ENCODE measurements around the gene SCEL. TPM values are rescaled to one million over a fixed set of nuclear protein-coding genes. Genes with fewer than 3 reads are reported as not detected.
"Not testable (repeated sequence)": the region's sequence is repeated elsewhere in the genome, so short reads cannot be mapped to it uniquely, and the experiment has no call there.

The SCEL gene
- total RNA-seq, 1 donor from 2014 or later = not detected

- DNase-seq (ENCODE audit: low spot score) = no peak
- no peak for ATAC-seq
Measured at GRCh38 chr13:77653301-77653700, 117.8 kb downstream of the SCEL start.

GRCh38 chr13:77660016-77660415 is 124.5 kb downstream of the SCEL start:
- ATAC-seq = not testable (repeated sequence)

GRCh38 chr13:77660841-77661250 is 125.3 kb downstream of the SCEL start:
- ATAC-seq (no peak), DNase-seq (ENCODE audit: low spot score) (no peak)

More at GRCh38 chr13:77660016-77660415, 124.5 kb downstream of the SCEL start:
- not testable (repeated sequence) for DNase-seq (ENCODE audit: low spot score)

DNA sequence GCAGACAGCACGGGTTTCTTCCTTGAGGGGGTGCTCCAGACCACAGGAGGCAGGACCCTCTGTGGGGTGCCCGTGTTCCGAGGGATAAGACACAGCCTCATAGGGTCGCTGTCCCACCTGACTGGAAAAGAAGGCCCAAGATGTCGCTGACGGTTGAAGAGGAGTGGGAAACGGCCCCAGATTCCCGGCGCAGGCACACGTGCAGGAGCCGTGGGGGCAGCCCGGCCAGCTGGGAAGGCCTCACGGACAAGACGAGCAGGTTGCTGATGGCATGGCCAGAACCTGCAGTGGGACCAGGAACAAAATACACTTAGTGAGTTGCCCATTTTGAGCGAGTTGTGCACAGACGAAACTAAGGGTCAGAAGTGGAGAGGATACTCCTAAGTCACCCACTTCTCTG is 126.8 kb downstream of the SCEL start:
- ATAC-seq; DNase-seq (ENCODE audit: low spot score): not testable (repeated sequence)

- ATAC-seq; DNase-seq (ENCODE audit: low spot score): not testable (repeated sequence)
Measured at GRCh38 chr13:77662831-77663230, 127.3 kb downstream of the SCEL start.

- DNase-seq (ENCODE audit: low spot score) = no peak
- no peak for ATAC-seq
Measured at GRCh38 chr13:77674852-77675251, 139.3 kb downstream of the SCEL start.

- ATAC-seq (no peak), DNase-seq (ENCODE audit: low spot score) (no peak)
Measured at GRCh38 chr13:77678691-77679235, 143.3 kb downstream of the SCEL start.

- ATAC-seq (no peak), DNase-seq (ENCODE audit: low spot score) (no peak)
Measured at GRCh38 chr13:77687799-77688198, 152.3 kb downstream of the SCEL start.

DNA sequence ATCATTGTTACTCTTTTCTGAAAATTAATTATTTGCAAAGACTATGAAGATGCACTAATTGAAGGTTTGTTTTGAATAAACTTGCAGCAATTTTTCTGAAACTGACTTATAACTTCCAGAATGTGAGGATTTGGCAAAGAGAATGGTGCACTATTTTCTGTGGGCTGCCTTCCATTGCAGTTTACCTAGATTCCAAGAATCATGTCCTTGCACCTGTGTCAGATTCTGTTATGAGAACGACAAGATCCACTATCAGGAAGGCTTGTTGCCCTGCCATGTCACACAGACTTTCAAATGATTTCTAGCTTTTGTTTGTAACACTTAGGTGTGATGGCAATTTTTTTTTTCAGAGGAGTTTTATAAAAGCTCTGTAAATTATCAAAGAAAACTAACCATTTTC is 156.4 kb downstream of the SCEL start:
- DNase-seq (ENCODE audit: low spot score) (no peak), ATAC-seq (no peak)

GRCh38 chr13:77692746-77693448 is 157.4 kb downstream of the SCEL start:
- DNase-seq (ENCODE audit: low spot score) (no peak), ATAC-seq (peak; percentile 24)

DNA sequence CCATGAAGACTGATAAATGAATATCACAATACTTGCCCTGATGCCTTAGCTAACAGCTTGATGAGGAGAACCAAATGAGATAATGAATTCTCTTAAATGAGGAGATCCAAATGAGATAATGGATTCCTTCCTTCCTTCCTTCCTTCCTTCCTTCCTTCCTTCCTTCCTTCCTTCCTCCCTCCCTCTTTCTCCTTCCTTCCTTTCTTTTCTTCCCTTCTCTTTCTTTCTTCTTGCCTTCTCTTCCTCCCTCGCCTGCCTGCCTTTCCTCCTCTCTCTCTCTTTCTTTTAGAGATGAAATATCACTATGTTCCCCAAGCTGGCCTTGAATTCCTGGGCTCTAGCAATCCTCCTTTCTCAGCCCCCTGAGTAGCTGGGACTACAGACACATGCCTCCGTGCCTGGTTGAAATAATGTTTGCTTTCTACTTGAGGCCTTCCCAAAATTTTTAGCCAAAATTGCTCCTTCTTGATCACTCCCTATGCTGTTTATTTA is 158.0 kb downstream of the SCEL start:
- DNase-seq (ENCODE audit: low spot score) (no peak), ATAC-seq (no peak)

Other genes starting within 250 kb of the SCEL start
- gene MYCBP2, start 208.6 kb upstream of the SCEL start, total RNA-seq = 45.9 TPM
- gene SLAIN1, start 162.0 kb downstream of the SCEL start, total RNA-seq = 3.1 TPM